Measurements from ENCODE around the gene R3HDM2. TPM values are rescaled to one million over a fixed set of nuclear protein-coding genes. Genes with fewer than 3 reads are reported as not detected.

The R3HDM2 gene
- total and polyA plus RNA-seq, 4 donors, result 11.3 to 75.4 (median 39.2) TPM

DNA sequence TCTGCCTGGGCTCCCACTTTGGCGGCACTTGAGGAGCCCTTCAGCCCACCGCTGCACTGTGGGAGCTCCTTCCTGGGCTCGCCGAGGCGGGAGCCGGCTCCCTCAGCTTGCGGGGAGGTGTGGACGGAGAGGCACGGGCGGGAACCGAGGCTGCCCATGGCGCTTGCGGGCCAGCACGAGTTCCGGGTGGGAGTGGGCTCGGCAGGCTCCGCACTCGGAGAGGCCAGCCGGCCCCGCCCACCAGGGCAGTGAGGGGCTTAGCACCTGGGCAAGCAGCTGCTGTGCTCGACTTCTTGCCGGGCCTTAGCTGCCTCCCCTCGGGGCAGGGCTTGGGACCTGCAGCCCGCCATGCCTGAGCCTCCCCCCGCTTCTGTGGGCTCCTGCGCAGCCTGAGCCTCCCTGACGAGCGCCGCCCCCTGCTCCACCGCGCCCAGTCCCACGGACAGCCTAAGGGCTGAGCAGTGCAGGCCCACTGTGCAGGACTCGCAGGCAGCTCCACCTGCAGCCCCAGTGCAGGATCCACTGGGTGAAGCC is 44.6 kb downstream of the R3HDM2 start:
- H3K4me1 ChIP-seq (ENCODE audit: control insufficient read depth in 1 of 2, insufficient read depth in 2 of 2, low read length in 2 of 2), result no peaks in the 10 kb centered on the region
- peaks cover 0 to 2% of the 10 kb centered on the region in 2 donors for H3K36me3 ChIP-seq (ENCODE audit: control insufficient read depth in 1 of 2, insufficient read depth in 2 of 2, low read length in 1 of 2)
- ATAC-seq (ENCODE audit: low FRiP score), result no peak
- no peaks in the 10 kb centered on the region for H3K27me3 ChIP-seq (ENCODE audit: control insufficient read depth in 1 of 2, insufficient read depth in 2 of 2, low read length in 1 of 2)
- no peaks in the 10 kb centered on the region for H3K9me3 ChIP-seq (ENCODE audit: control insufficient read depth, low read length)
- WGBS, 2 donors, result 95 to 96% methylated on average over 33 of the region's 33 CpGs
- intact Hi-C loops (cut with DNase I), result no loop called here
- no peak for DNase-seq
- no peak overlapping the region for H3K27ac ChIP-seq (ENCODE audit: low read depth in 1 of 2, low read length in 2 of 2)
- H3K4me3 ChIP-seq (ENCODE audit: low read length in 2 of 2), result no peak overlapping the region

DNA sequence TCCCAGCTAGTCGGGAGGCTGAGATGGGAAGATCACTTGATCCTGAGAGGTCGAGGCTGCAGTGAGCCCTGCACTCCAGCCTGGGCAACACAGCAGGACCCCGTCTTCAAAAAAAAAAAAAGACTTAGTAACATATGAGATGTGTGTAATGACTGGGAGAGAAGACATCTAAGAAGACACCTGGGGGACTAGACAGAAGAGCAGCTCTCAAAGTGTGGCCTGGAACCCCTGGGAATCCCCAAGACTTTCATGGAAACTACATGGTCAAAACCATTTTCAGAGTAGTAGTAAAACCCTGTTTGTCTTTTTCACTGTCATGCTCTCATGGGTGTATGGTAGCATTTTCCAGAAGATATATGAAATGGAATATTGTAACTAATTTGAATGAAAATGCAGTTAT is 45.3 kb downstream of the R3HDM2 start:
- Histone ChIP-seq H3K4me3 (ENCODE audit: low read length in 2 of 2) (no peak overlapping the region), H3K27me3 (ENCODE audit: control insufficient read depth in 1 of 2, insufficient read depth in 2 of 2, low read length in 1 of 2) (no peaks in the 10 kb centered on the region), H3K36me3 (ENCODE audit: control insufficient read depth in 1 of 2, insufficient read depth in 2 of 2, low read length in 1 of 2) (peaks cover 0 to 2% of the 10 kb centered on the region in 2 donors), H3K9me3 (ENCODE audit: control insufficient read depth, low read length) (no peaks in the 10 kb centered on the region), H3K27ac (ENCODE audit: low read depth in 1 of 2, low read length in 2 of 2) (no peak overlapping the region), H3K4me1 (ENCODE audit: control insufficient read depth in 1 of 2, insufficient read depth in 2 of 2, low read length in 2 of 2) (no peaks in the 10 kb centered on the region)
- ATAC-seq (ENCODE audit: low FRiP score) (no peak), DNase-seq (no peak)
- intact Hi-C loops (cut with DNase I), result no loop called here
- 83 to 97% methylated on average over 3 of the region's 3 CpGs for WGBS, 2 donors

DNA sequence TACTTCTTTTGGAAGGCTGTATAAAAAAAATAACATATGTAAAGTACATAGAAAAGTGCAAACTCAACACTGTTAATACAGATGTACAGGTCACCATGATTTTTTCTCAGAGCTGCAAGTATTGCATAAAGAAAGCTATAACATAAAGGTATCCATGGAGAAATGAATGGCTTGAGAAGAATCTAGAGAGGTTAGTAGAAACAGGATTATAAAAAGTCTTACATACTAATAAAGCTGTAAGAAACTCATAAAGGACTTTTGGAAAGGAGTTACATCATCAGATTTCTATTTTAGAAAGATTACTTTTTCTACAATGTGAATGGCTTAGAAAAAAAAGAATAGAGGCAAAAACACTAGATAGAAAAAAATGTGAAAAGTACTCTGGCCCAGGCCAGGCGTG is 46.4 kb downstream of the R3HDM2 start:
- DNase-seq (no peak), ATAC-seq (ENCODE audit: low FRiP score) (no peak)
- WGBS, 2 donors, result 7 to 15% methylated on average over 1 of the region's 1 CpG
- no peak overlapping the region for H3K4me3 ChIP-seq (ENCODE audit: low read length in 2 of 2)
- no peaks in the 10 kb centered on the region for H3K36me3 ChIP-seq (ENCODE audit: control insufficient read depth in 1 of 2, insufficient read depth in 2 of 2, low read length in 1 of 2)
- no peaks in the 10 kb centered on the region for H3K4me1 ChIP-seq (ENCODE audit: control insufficient read depth in 1 of 2, insufficient read depth in 2 of 2, low read length in 2 of 2)
- no peak overlapping the region for H3K27ac ChIP-seq (ENCODE audit: low read depth in 1 of 2, low read length in 2 of 2)
- no peaks in the 10 kb centered on the region for H3K27me3 ChIP-seq (ENCODE audit: control insufficient read depth in 1 of 2, insufficient read depth in 2 of 2, low read length in 1 of 2)
- intact Hi-C loops (cut with DNase I), result loop anchor here in 1 of 2 donors (5.0 kb wide), 1 partner anchor 68 kb away; no protein-coding TSS in a partner anchor
- no peaks in the 10 kb centered on the region for H3K9me3 ChIP-seq (ENCODE audit: control insufficient read depth, low read length)

DNA sequence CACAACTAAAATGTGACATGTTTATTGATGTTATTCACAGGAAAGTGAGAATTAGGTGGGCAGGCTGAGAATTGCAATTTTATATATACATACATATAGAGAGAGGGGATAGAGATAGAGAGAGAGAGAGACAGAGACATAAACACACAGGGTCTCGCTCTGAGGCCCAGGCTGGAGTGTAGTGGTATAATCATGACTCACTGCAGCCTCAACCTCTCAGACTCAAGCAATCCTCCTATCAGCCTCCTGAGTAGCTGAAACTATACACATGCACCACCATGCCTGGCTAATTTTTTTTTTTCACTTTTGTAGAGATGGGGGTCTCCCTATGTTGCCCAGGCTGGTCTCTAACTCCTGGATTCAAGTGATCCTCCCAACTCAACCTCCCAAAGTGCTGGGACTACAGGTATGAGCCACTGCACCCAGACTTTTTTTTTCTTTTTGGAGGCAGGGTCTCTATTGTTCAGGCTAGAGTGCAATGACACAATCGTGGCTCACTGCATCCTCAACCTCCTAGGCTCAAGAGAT is 49.1 kb downstream of the R3HDM2 start:
- 91 to 94% methylated on average over 2 of the region's 2 CpGs for WGBS, 2 donors
- no peaks in the 10 kb centered on the region for H3K4me1 ChIP-seq (ENCODE audit: control insufficient read depth in 1 of 2, insufficient read depth in 2 of 2, low read length in 2 of 2)
- ATAC-seq (ENCODE audit: low FRiP score) (no peak), DNase-seq (no peak)
- no peaks in the 10 kb centered on the region for H3K27me3 ChIP-seq (ENCODE audit: control insufficient read depth in 1 of 2, insufficient read depth in 2 of 2, low read length in 1 of 2)
- intact Hi-C loops (cut with DNase I), result loop anchor here in 1 of 2 donors (5.0 kb wide), 1 partner anchor 71 kb away; no protein-coding TSS in a partner anchor
- no peak overlapping the region for H3K4me3 ChIP-seq (ENCODE audit: low read length in 2 of 2)
- H3K9me3 ChIP-seq (ENCODE audit: control insufficient read depth, low read length), result no peaks in the 10 kb centered on the region
- no peak overlapping the region for H3K27ac ChIP-seq (ENCODE audit: low read depth in 1 of 2, low read length in 2 of 2)
- H3K36me3 ChIP-seq (ENCODE audit: control insufficient read depth in 1 of 2, insufficient read depth in 2 of 2, low read length in 1 of 2), result no peaks in the 10 kb centered on the region

DNA sequence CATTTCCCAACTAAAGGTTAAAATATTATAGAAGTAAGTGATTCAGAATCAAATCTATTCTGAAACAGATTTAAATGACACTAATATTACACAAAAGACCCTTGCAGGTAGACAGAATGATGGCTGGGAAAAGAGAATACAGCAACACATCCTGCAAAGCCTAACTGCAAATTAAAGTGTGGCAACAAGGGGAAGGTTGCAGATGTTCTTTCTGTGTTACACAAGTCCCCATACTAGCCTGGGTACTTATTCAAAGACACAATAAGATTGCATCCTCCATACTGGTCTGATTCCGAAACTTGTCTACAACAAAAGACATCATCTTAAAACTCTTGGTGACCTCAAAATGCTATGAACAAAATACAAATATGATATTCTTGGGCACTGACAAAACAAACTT is 50.5 kb downstream of the R3HDM2 start:
- Histone ChIP-seq H3K4me3 (ENCODE audit: low read length in 2 of 2) (no peak overlapping the region), H3K27ac (ENCODE audit: low read depth in 1 of 2, low read length in 2 of 2) (no peak overlapping the region), H3K4me1 (ENCODE audit: control insufficient read depth in 1 of 2, insufficient read depth in 2 of 2, low read length in 2 of 2) (no peaks in the 10 kb centered on the region), H3K9me3 (ENCODE audit: control insufficient read depth, low read length) (no peaks in the 10 kb centered on the region), H3K36me3 (ENCODE audit: control insufficient read depth in 1 of 2, insufficient read depth in 2 of 2, low read length in 1 of 2) (no peaks in the 10 kb centered on the region), H3K27me3 (ENCODE audit: control insufficient read depth in 1 of 2, insufficient read depth in 2 of 2, low read length in 1 of 2) (no peaks in the 10 kb centered on the region)
- intact Hi-C loops (cut with DNase I), result loop anchor here in 1 of 2 donors (5.0 kb wide), 1 partner anchor 72 kb away; no protein-coding TSS in a partner anchor
- no peak for ATAC-seq (ENCODE audit: low FRiP score)
- 89 to 99% methylated on average over 1 of the region's 1 CpG for WGBS, 2 donors
- no peak for DNase-seq

DNA sequence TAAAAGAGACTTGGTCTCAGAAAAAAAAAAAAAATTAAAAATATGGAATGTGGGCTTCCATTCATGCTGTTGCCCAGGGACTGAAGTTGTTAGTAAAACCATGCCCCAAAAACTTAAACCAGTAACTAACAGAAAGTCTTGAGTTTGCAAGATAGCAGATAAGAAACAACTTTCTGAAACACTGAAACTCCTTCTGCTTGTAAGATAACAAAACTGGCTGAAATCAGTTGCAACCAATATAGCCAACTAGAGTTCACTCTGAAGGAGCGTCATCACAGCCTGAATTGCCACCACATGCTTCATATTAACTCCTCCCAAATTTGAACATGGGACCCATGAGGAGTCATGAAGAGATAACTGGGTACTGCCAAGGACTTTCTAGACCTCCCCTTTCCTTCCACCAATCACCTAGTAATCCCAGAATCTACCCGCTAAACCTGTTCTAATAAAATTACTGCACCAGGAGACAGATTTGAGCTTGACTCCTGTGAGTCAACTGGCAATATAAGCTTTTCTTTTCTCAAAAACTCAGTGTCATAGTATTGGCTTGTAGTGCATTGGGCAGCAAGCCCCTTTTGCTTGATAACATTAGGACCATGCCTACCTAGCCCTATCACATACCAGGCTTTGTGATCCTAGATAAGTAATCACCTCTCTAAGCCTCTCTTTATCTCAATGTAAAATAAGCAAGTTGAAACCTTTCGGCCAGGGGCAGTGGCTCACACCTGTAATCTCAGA is 53.6 kb downstream of the R3HDM2 start:
- 77 to 82% methylated on average over 3 of the region's 3 CpGs for WGBS, 2 donors
- no peak for DNase-seq
- no peak for ATAC-seq (ENCODE audit: low FRiP score)
- no peaks in the 10 kb centered on the region for H3K9me3 ChIP-seq (ENCODE audit: control insufficient read depth, low read length)
- no peak overlapping the region for H3K27ac ChIP-seq (ENCODE audit: low read depth in 1 of 2, low read length in 2 of 2)
- no peaks in the 10 kb centered on the region for H3K36me3 ChIP-seq (ENCODE audit: control insufficient read depth in 1 of 2, insufficient read depth in 2 of 2, low read length in 1 of 2)
- H3K4me3 ChIP-seq (ENCODE audit: low read length in 2 of 2), result no peak overlapping the region
- no peaks in the 10 kb centered on the region for H3K27me3 ChIP-seq (ENCODE audit: control insufficient read depth in 1 of 2, insufficient read depth in 2 of 2, low read length in 1 of 2)
- intact Hi-C loops (cut with DNase I), result no loop called here
- H3K4me1 ChIP-seq (ENCODE audit: control insufficient read depth in 1 of 2, insufficient read depth in 2 of 2, low read length in 2 of 2), result no peaks in the 10 kb centered on the region

DNA sequence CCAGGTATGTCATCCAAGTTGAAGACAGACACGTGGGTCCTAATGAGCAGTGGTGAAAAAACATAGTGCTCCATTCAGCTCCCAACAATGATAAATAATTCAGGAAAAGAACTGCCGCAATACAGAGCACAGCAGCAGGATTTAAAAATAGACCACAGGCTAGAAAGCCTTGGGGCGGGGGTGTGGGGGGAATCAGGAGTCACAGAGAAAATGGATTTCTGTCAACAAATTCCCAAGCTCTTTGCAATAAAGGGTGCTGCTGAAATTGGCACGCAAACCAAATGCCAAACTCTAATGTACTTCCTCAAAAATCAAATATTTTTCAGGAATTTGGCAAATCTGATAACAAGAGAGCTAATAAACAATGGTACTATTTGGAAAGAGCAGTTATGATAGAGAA is 58.6 kb downstream of the R3HDM2 start:
- H3K36me3 ChIP-seq (ENCODE audit: control insufficient read depth in 1 of 2, insufficient read depth in 2 of 2, low read length in 1 of 2), result no peaks in the 10 kb centered on the region
- WGBS, 2 donors, result 9 to 11% methylated on average over 4 of the region's 4 CpGs
- H3K27ac ChIP-seq (ENCODE audit: low read depth in 1 of 2, low read length in 2 of 2), result no peak overlapping the region
- no peak overlapping the region for H3K4me3 ChIP-seq (ENCODE audit: low read length in 2 of 2)
- H3K27me3 ChIP-seq (ENCODE audit: control insufficient read depth in 1 of 2, insufficient read depth in 2 of 2, low read length in 1 of 2), result no peaks in the 10 kb centered on the region
- H3K9me3 ChIP-seq (ENCODE audit: control insufficient read depth, low read length), result no peaks in the 10 kb centered on the region
- H3K4me1 ChIP-seq (ENCODE audit: control insufficient read depth in 1 of 2, insufficient read depth in 2 of 2, low read length in 2 of 2), result peaks cover 0 to 3% of the 10 kb centered on the region in 2 donors
- DNase-seq (no peak), ATAC-seq (ENCODE audit: low FRiP score) (no peak)
- intact Hi-C loops (cut with DNase I), result no loop called here

DNA sequence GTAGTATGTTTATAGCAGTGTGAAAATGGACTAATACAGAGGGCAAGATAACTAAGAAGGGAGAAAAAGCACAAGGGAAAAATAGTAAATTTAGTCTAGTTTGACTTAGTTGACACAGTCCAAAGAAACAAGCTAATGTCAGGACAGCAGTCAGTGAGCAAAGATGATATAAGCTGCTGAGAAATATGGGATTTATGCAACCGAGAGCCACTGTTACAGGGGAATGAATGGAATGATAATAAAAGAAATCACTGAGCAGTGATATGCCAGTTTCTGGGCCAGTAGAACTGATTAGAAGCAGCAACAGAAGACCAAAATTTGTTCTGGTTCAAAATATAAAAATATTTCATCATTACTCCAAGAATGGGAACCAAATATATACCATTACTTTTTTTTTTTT is 60.1 kb downstream of the R3HDM2 start:
- no peak overlapping the region for H3K27ac ChIP-seq (ENCODE audit: low read depth in 1 of 2, low read length in 2 of 2)
- no peaks in the 10 kb centered on the region for H3K9me3 ChIP-seq (ENCODE audit: control insufficient read depth, low read length)
- peaks cover 0 to 3% of the 10 kb centered on the region in 2 donors for H3K4me1 ChIP-seq (ENCODE audit: control insufficient read depth in 1 of 2, insufficient read depth in 2 of 2, low read length in 2 of 2)
- H3K4me3 ChIP-seq (ENCODE audit: low read length in 2 of 2), result no peak overlapping the region
- ATAC-seq (ENCODE audit: low FRiP score) (no peak), DNase-seq (no peak)
- WGBS, 2 donors, result 0 to 16% methylated on average over 1 of the region's 1 CpG
- intact Hi-C loops (cut with DNase I), result no loop called here
- H3K27me3 ChIP-seq (ENCODE audit: control insufficient read depth in 1 of 2, insufficient read depth in 2 of 2, low read length in 1 of 2), result no peaks in the 10 kb centered on the region
- H3K36me3 ChIP-seq (ENCODE audit: control insufficient read depth in 1 of 2, insufficient read depth in 2 of 2, low read length in 1 of 2), result no peaks in the 10 kb centered on the region

DNA sequence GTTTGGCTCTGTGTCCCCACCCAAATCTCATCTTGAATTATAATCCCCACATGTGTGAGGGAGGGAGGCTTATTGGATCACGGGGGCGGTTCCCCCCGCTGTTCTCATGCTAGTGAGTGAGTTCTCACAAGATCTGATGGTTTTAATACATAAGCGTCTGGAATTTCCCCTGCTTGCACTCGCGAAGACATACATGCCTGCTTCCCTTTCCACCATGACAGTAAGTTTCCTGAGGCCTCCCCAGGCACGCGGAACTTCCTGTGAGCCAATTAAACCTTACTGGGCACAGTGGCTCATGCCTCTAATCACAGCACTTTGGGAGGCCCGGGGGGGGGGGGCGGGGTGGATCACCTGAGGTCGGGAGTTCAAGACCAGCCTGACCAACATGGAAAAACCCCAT is 60.8 kb downstream of the R3HDM2 start:
- intact Hi-C loops (cut with DNase I), result no loop called here
- 93% methylated on average over 9 to 11 of the region's 11 CpGs for WGBS, 2 donors
- ATAC-seq (ENCODE audit: low FRiP score), result no peak
- DNase-seq, result peak in 1 of 2 donors; percentile 27
- Histone ChIP-seq H3K4me3 (ENCODE audit: low read length in 2 of 2) (no peak overlapping the region), H3K9me3 (ENCODE audit: control insufficient read depth, low read length) (no peaks in the 10 kb centered on the region), H3K27ac (ENCODE audit: low read depth in 1 of 2, low read length in 2 of 2) (no peak overlapping the region), H3K4me1 (ENCODE audit: control insufficient read depth in 1 of 2, insufficient read depth in 2 of 2, low read length in 2 of 2) (peaks cover 0 to 3% of the 10 kb centered on the region in 2 donors), H3K36me3 (ENCODE audit: control insufficient read depth in 1 of 2, insufficient read depth in 2 of 2, low read length in 1 of 2) (no peaks in the 10 kb centered on the region), H3K27me3 (ENCODE audit: control insufficient read depth in 1 of 2, insufficient read depth in 2 of 2, low read length in 1 of 2) (no peaks in the 10 kb centered on the region)
